ENCODE results near the gene XRCC6.

XRCC6 gene

GRCh38 chr22:41595703-41596102, 25.4 kb upstream of the XRCC6 start:
- TF ChIP-seq TAF1 (IDR thresholded peaks at IDR 0.05; ENCODE audit: low read depth): no peak
- no peak for TF ChIP-seq FOXM1 (IDR thresholded peaks at IDR 0.05; ENCODE audit: borderline replicate concordance, low read depth)
- TF ChIP-seq RAD21 (IDR thresholded peaks at IDR 0.05; ENCODE audit: low read depth): no peak
- no peak for TF ChIP-seq EGR1 (IDR thresholded peaks at IDR 0.05)
- no peak for TF ChIP-seq NFIC (IDR thresholded peaks at IDR 0.05)
- no peak for TF ChIP-seq CEBPB (IDR thresholded peaks at IDR 0.05)
- no peak for TF ChIP-seq ZBTB7A (IDR thresholded peaks at IDR 0.05; ENCODE audit: low read depth)
- TF ChIP-seq, protein P1, sequence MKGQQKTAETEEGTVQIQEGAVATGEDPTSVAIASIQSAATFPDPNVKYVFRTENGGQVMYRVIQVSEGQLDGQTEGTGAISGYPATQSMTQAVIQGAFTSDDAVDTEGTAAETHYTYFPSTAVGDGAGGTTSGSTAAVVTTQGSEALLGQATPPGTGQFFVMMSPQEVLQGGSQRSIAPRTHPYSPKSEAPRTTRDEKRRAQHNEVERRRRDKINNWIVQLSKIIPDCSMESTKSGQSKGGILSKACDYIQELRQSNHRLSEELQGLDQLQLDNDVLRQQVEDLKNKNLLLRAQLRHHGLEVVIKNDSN (IDR thresholded peaks at IDR 0.05): no peak
- TF ChIP-seq, protein P2, sequence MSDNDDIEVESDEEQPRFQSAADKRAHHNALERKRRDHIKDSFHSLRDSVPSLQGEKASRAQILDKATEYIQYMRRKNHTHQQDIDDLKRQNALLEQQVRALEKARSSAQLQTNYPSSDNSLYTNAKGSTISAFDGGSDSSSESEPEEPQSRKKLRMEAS (IDR thresholded peaks at IDR 0.05): no peak
- no peak for TF ChIP-seq CREB1 (IDR thresholded peaks at IDR 0.05; ENCODE audit: low read depth)
- TF ChIP-seq REST (IDR thresholded peaks at IDR 0.05; ENCODE audit: low read depth): no peak
- no peak for TF ChIP-seq TEAD4 (IDR thresholded peaks at IDR 0.05)
- TF ChIP-seq YY1 (IDR thresholded peaks at IDR 0.05; ENCODE audit: low read depth): no peak
- no peak for TF ChIP-seq EP300 (IDR thresholded peaks at IDR 0.05; ENCODE audit: borderline replicate concordance)

GRCh38 chr22:41596776-41597634, 24.1 kb upstream of the XRCC6 start:
- TF ChIP-seq TAF1 (IDR thresholded peaks at IDR 0.05; ENCODE audit: low read depth): no peak
- no peak for TF ChIP-seq TEAD4 (IDR thresholded peaks at IDR 0.05)
- no peak for TF ChIP-seq REST (IDR thresholded peaks at IDR 0.05; ENCODE audit: low read depth)
- TF ChIP-seq ZBTB7A (IDR thresholded peaks at IDR 0.05; ENCODE audit: low read depth): no peak
- no peak for TF ChIP-seq EGR1 (IDR thresholded peaks at IDR 0.05)
- no peak for TF ChIP-seq EP300 (IDR thresholded peaks at IDR 0.05; ENCODE audit: borderline replicate concordance)
- TF ChIP-seq CEBPB (IDR thresholded peaks at IDR 0.05): no peak
- peak; percentile 88 for TF ChIP-seq RAD21 (IDR thresholded peaks at IDR 0.05; ENCODE audit: low read depth)

DNA sequence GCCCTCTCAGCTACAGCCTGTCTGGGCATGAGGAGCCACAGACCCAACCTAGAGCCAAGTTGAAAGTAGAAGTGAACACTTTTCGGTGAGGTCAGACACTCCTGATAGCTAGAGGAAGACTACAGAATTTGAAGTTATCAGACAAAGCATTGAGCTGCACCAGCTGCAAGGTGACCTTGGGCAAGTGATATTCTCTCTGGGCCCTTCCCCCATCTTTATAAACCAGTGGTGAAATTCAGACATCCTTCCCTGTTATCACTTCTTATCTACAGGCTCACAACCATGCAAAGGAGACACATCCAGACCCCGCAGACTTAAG, 23.5 kb upstream of the XRCC6 start:
- no peak for TF ChIP-seq CEBPB (IDR thresholded peaks at IDR 0.05)

GRCh38 chr22:41598081-41598480, 23.0 kb upstream of the XRCC6 start:
- TF ChIP-seq TEAD4 (IDR thresholded peaks at IDR 0.05): no peak
- TF ChIP-seq RAD21 (IDR thresholded peaks at IDR 0.05; ENCODE audit: low read depth): no peak
- TF ChIP-seq NFIC (IDR thresholded peaks at IDR 0.05): no peak
- TF ChIP-seq ZBTB7A (IDR thresholded peaks at IDR 0.05; ENCODE audit: low read depth): no peak
- TF ChIP-seq YY1 (IDR thresholded peaks at IDR 0.05; ENCODE audit: low read depth): no peak
- no peak for TF ChIP-seq EGR1 (IDR thresholded peaks at IDR 0.05)
- no peak for TF ChIP-seq TAF1 (IDR thresholded peaks at IDR 0.05; ENCODE audit: low read depth)

GRCh38 chr22:41598891-41599635, 22.0 kb upstream of the XRCC6 start:
- TF ChIP-seq TEAD4 (IDR thresholded peaks at IDR 0.05) (no peak), CEBPB (IDR thresholded peaks at IDR 0.05) (no peak), CREB1 (IDR thresholded peaks at IDR 0.05; ENCODE audit: low read depth) (no peak), TCF12 (IDR thresholded peaks at IDR 0.05; ENCODE audit: low read depth) (no peak)
- TF ChIP-seq, protein P1 (IDR thresholded peaks at IDR 0.05): no peak

DNA sequence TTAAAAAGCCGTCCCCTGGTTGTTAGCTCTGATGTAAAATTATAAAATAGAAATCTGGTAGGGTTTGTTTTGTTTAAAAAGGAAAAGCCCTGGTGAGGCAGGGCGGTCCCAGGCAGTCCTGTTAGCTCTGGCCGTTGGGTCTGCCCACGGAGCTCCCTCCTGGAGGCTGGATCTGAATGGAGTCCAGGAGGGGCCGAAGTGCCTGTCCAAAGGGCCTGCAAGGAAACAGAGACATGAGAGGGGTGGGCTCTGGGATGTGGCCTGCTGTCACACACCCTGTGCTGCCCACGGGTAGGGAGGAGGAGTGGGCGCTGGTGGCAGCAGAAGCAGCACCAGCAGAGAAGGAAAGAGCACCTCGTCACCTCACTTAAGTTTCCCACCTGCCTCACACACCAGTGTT, 20.1 kb upstream of the XRCC6 start:
- TF ChIP-seq CEBPB (IDR thresholded peaks at IDR 0.05): no peak
- TF ChIP-seq TAF1 (IDR thresholded peaks at IDR 0.05; ENCODE audit: low read depth): no peak
- no peak for TF ChIP-seq ZBTB7A (IDR thresholded peaks at IDR 0.05; ENCODE audit: low read depth)
- no peak for TF ChIP-seq FOXM1 (IDR thresholded peaks at IDR 0.05; ENCODE audit: borderline replicate concordance, low read depth)
- no peak for TF ChIP-seq YY1 (IDR thresholded peaks at IDR 0.05; ENCODE audit: low read depth)
- TF ChIP-seq TCF12 (IDR thresholded peaks at IDR 0.05; ENCODE audit: low read depth): no peak
